GM23338 (cell line): ENCODE data around the gene DEUP1. TPM values are rescaled to one million over a fixed set of nuclear protein-coding genes. Genes with fewer than 3 reads are reported as not detected.

Experiments
- ATAC-seq: fragments of 200-7000 bp; cut with Tn5 transposase; 3 replicates; pipeline ENCODE4 v1.9.1; 2020
- DNase-seq: peaks from one replicate; pipeline ENCODE4 v3.0.0-alpha.2; 2015; ENCODE audit warnings: low spot score
- H2AFZ ChIP-seq: fragments of 200-600 bp; sonication (generic); 2 replicates; pipeline ENCODE4 v1.8.0; 2016; ENCODE audit warnings: antibody characterized with exemption, mild to moderate bottlenecking, moderate library complexity
- H3F3A ChIP-seq: fragments of 200-600 bp; sonication (generic); replicated peaks from 2 replicates; pipeline ENCODE4 v1.8.0; 2017; ENCODE audit warnings: antibody characterized with exemption, mixed run types, low read depth
- H3K27ac ChIP-seq: fragments of 200-600 bp; sonication (generic); 2 replicates; pipeline ENCODE4 v1.6.1; 2016; ENCODE audit warnings: low read depth
- H3K27me3 ChIP-seq: fragments of 200-600 bp; sonication (generic); 2 replicates; pipeline ENCODE4 v1.8.0; 2016; ENCODE audit warnings: mild to moderate bottlenecking, mixed run types, moderate library complexity; ENCODE audit not compliant: insufficient read depth
- H3K36me3 ChIP-seq: fragments of 200-600 bp; sonication (generic); 2 replicates; pipeline ENCODE4 v1.8.0; 2016; ENCODE audit warnings: mild to moderate bottlenecking; ENCODE audit not compliant: insufficient read depth
- H3K4me1 ChIP-seq: fragments of 200-600 bp; sonication (generic); 2 replicates; pipeline ENCODE4 v1.8.0; 2016; ENCODE audit warnings: mild to moderate bottlenecking, moderate library complexity; ENCODE audit not compliant: insufficient read depth
- H3K4me2 ChIP-seq: fragments of 200-600 bp; sonication (generic); 2 replicates; pipeline ENCODE4 v1.7.1; 2017; ENCODE audit warnings: mixed run types
- H3K4me3 ChIP-seq: fragments of 200-600 bp; sonication (generic); 2 replicates; pipeline ENCODE4 v1.6.1; 2016; ENCODE audit warnings: mixed run types
- H3K79me2 ChIP-seq: fragments of 200-600 bp; sonication (generic); replicated peaks from 2 replicates; pipeline ENCODE4 v1.8.0; 2017; ENCODE audit warnings: mild to moderate bottlenecking; ENCODE audit not compliant: insufficient read depth
- H3K9me2 ChIP-seq: fragments of 200-600 bp; sonication (generic); 2 replicates; pipeline ENCODE4 v1.8.0; 2017; ENCODE audit not compliant: insufficient read depth
- H4K20me1 ChIP-seq: fragments of 200-600 bp; sonication (generic); replicated peaks from 2 replicates; pipeline ENCODE4 v1.8.0; 2017; ENCODE audit warnings: mild to moderate bottlenecking; ENCODE audit not compliant: insufficient read depth
- H3K27ac Mint-ChIP-seq: 2 replicates; pipeline ENCODE4 v1.8.0; 2020; ENCODE audit warnings: inconsistent platforms, mild to moderate bottlenecking, moderate library complexity, mixed read lengths
- H3K27me3 Mint-ChIP-seq: 3 replicates; pipeline ENCODE4 v1.8.0; 2022; ENCODE audit warnings: low read depth, mild to moderate bottlenecking, moderate library complexity, mixed read lengths, inconsistent platforms; ENCODE audit not compliant: insufficient read depth, poor library complexity
- H3K36me3 Mint-ChIP-seq: 3 replicates; pipeline ENCODE4 v1.8.0; 2021; ENCODE audit warnings: low read depth, mild to moderate bottlenecking, inconsistent platforms, moderate library complexity, mixed read lengths
- H3K4me1 Mint-ChIP-seq: 3 replicates; pipeline ENCODE4 v1.8.0; 2020; ENCODE audit warnings: mild to moderate bottlenecking, inconsistent platforms, mixed read lengths
- H3K4me3 Mint-ChIP-seq: 3 replicates; pipeline ENCODE4 v1.8.0; 2021; ENCODE audit warnings: moderate library complexity, mild to moderate bottlenecking, inconsistent platforms, mixed read lengths
- H3K9me3 Mint-ChIP-seq: 3 replicates; pipeline ENCODE4 v1.8.0; 2020; ENCODE audit warnings: moderate library complexity, mild to moderate bottlenecking, inconsistent platforms, mixed read lengths
- CREB1 ChIP-seq: fragments of 250-450 bp; sonication (Bioruptor Pico); IDR thresholded peaks from 2 replicates; pipeline ENCODE4 v1.5.0; 2020; ENCODE audit warnings: low read depth, mild to moderate bottlenecking, moderate library complexity
- EZH2 ChIP-seq: fragments of 200-600 bp; sonication (generic); IDR thresholded peaks from one replicate; pipeline ENCODE4 v1.8.0; 2017; ENCODE audit warnings: antibody characterized with exemption, mild to moderate bottlenecking, low read depth; ENCODE audit not compliant: unreplicated experiment
- EZH2phosphoT487 ChIP-seq: fragments of 200-600 bp; sonication (generic); IDR thresholded peaks from one replicate; pipeline ENCODE4 v1.8.1; 2018; ENCODE audit warnings: antibody characterized with exemption; ENCODE audit not compliant: unreplicated experiment
- JUNB ChIP-seq: IDR thresholded peaks from one replicate; pipeline ENCODE4 v1.6.1; 2016; ENCODE audit warnings: antibody characterized with exemption; ENCODE audit not compliant: unreplicated experiment
- NANOG ChIP-seq: IDR thresholded peaks from 2 replicates; pipeline ENCODE4 v1.6.1; 2016; ENCODE audit warnings: antibody characterized with exemption, borderline replicate concordance
- POLR2AphosphoS5 ChIP-seq: IDR thresholded peaks from 2 replicates; pipeline ENCODE4 v1.6.1; 2016; ENCODE audit warnings: antibody characterized with exemption, low read depth
- STAT1 ChIP-seq: IDR thresholded peaks from one replicate; pipeline ENCODE4 v1.6.1; 2016; ENCODE audit warnings: antibody characterized with exemption; ENCODE audit not compliant: unreplicated experiment
- ZNF114 ChIP-seq: fragments of 250-450 bp; sonication (Bioruptor Pico); IDR thresholded peaks from 2 replicates; pipeline ENCODE4 v1.5.0; 2020; ENCODE audit warnings: mild to moderate bottlenecking, moderate library complexity
- ZNF331 ChIP-seq: fragments of 250-450 bp; sonication (Bioruptor Pico); IDR thresholded peaks from 2 replicates; pipeline ENCODE4 v1.5.0; 2020; ENCODE audit warnings: low read depth, mild to moderate bottlenecking, moderate library complexity
- polyA plus RNA-seq: library from polyadenylated mRNA; unstranded; fragments of >200 nt; fragmentation: Nextera tagmentation; extraction: Ambion mirVana; gene quantifications from 2 replicates; pipeline ENCODE4 v1.2.1, GENCODE V29; 2016
- total RNA-seq: library from RNA; depleted of rRNA; stranded (reverse); fragments of >200 nt; shearing (Covaris generic); gene quantifications from 2 replicates; pipeline ENCODE4 v1.2.3, GENCODE V29; 2014
- TF ChIP-seq, protein P1 (sequence below), 2 experiments: fragments of 200-600 bp in 1 of 2; sonication (generic) in 1 of 2; conservative IDR thresholded peaks; 2 replicates each; pipeline versions ENCODE4 v1.5.1 to v1.6.1; 2016 to 2017; ENCODE audit warnings: antibody characterized with exemption in 2 of 2, low read depth in 2 of 2, mild to moderate bottlenecking in 2 of 2, moderate library complexity in 1 of 2
- TF ChIP-seq, protein P2 (sequence below): IDR thresholded peaks from one replicate; pipeline ENCODE4 v1.6.1; 2018; ENCODE audit warnings: antibody characterized with exemption; ENCODE audit not compliant: unreplicated experiment
- TF ChIP-seq, protein P3 (sequence below): IDR thresholded peaks from 2 replicates; pipeline ENCODE4 v1.6.1; 2016; ENCODE audit warnings: antibody characterized with exemption
- TF ChIP-seq, protein P4 (sequence below): fragments of 250-450 bp; sonication (Bioruptor Pico); IDR thresholded peaks from 2 replicates; pipeline ENCODE4 v1.5.0; 2020; ENCODE audit warnings: mild to moderate bottlenecking, moderate library complexity

Gene DEUP1
- total and polyA plus RNA-seq, 2 experiments from 2014 or later = 0.63 to 1.7 TPM

DNA sequence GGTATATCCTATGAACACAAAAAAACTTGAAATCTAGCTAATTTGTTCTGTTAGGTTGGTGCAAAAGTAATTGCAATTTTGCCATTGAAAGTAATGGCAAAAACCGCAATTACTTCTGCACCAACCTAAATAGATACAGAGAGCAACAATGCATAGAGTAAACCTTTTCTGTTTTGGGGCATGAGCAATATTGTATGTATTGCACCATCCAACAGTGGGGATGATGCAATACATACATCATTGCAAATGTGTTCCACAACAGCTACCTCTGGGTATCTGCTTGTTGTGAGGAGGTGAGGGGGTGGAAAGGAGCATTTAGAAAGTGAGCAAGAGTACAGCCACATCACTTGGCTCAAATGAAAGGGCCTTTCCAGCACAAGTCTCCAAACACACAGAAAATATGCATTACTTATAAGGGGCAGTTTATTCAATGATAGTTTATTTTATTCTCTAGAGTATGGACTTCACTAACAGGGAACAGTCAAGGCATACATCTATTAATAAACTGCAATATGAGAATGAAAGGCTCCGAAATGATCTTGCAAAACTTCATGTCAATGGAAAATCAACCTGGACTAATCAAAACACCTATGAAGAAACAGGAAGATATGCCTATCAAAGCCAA lies 77.3 kb downstream of the DEUP1 start:
- no peak overlapping the region for H2AFZ ChIP-seq
- peaks cover 19% of the 10 kb centered on the region for H3K4me1 ChIP-seq
- no peaks in the 10 kb centered on the region for H3K36me3 Mint-ChIP-seq
- no peaks in the 10 kb centered on the region for H3K27me3 ChIP-seq
- no peak overlapping the region for H3K4me2 ChIP-seq
- no peaks in the 10 kb centered on the region for H3K9me2 ChIP-seq
- no peaks in the 10 kb centered on the region for H3K27me3 Mint-ChIP-seq
- TF ChIP-seq CREB1 (CRISPR knock-in tag) (no peak), EZH2phosphoT487 (no peak), NANOG (no peak), EZH2 (no peak), ZNF114 (CRISPR knock-in tag) (no peak), POLR2AphosphoS5 (no peak), JUNB (no peak), ZNF331 (CRISPR knock-in tag) (no peak), STAT1 (no peak)
- TF ChIP-seq, protein P1, sequence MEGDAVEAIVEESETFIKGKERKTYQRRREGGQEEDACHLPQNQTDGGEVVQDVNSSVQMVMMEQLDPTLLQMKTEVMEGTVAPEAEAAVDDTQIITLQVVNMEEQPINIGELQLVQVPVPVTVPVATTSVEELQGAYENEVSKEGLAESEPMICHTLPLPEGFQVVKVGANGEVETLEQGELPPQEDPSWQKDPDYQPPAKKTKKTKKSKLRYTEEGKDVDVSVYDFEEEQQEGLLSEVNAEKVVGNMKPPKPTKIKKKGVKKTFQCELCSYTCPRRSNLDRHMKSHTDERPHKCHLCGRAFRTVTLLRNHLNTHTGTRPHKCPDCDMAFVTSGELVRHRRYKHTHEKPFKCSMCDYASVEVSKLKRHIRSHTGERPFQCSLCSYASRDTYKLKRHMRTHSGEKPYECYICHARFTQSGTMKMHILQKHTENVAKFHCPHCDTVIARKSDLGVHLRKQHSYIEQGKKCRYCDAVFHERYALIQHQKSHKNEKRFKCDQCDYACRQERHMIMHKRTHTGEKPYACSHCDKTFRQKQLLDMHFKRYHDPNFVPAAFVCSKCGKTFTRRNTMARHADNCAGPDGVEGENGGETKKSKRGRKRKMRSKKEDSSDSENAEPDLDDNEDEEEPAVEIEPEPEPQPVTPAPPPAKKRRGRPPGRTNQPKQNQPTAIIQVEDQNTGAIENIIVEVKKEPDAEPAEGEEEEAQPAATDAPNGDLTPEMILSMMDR (conservative IDR thresholded peaks at IDR 0.05; ENCODE audit: low read depth in 2 of 2) = no peak
- TF ChIP-seq, protein P2, sequence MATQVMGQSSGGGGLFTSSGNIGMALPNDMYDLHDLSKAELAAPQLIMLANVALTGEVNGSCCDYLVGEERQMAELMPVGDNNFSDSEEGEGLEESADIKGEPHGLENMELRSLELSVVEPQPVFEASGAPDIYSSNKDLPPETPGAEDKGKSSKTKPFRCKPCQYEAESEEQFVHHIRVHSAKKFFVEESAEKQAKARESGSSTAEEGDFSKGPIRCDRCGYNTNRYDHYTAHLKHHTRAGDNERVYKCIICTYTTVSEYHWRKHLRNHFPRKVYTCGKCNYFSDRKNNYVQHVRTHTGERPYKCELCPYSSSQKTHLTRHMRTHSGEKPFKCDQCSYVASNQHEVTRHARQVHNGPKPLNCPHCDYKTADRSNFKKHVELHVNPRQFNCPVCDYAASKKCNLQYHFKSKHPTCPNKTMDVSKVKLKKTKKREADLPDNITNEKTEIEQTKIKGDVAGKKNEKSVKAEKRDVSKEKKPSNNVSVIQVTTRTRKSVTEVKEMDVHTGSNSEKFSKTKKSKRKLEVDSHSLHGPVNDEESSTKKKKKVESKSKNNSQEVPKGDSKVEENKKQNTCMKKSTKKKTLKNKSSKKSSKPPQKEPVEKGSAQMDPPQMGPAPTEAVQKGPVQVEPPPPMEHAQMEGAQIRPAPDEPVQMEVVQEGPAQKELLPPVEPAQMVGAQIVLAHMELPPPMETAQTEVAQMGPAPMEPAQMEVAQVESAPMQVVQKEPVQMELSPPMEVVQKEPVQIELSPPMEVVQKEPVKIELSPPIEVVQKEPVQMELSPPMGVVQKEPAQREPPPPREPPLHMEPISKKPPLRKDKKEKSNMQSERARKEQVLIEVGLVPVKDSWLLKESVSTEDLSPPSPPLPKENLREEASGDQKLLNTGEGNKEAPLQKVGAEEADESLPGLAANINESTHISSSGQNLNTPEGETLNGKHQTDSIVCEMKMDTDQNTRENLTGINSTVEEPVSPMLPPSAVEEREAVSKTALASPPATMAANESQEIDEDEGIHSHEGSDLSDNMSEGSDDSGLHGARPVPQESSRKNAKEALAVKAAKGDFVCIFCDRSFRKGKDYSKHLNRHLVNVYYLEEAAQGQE = no peak
- TF ChIP-seq, protein P3, sequence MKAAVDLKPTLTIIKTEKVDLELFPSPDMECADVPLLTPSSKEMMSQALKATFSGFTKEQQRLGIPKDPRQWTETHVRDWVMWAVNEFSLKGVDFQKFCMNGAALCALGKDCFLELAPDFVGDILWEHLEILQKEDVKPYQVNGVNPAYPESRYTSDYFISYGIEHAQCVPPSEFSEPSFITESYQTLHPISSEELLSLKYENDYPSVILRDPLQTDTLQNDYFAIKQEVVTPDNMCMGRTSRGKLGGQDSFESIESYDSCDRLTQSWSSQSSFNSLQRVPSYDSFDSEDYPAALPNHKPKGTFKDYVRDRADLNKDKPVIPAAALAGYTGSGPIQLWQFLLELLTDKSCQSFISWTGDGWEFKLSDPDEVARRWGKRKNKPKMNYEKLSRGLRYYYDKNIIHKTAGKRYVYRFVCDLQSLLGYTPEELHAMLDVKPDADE = no peak
- TF ChIP-seq, protein P4, sequence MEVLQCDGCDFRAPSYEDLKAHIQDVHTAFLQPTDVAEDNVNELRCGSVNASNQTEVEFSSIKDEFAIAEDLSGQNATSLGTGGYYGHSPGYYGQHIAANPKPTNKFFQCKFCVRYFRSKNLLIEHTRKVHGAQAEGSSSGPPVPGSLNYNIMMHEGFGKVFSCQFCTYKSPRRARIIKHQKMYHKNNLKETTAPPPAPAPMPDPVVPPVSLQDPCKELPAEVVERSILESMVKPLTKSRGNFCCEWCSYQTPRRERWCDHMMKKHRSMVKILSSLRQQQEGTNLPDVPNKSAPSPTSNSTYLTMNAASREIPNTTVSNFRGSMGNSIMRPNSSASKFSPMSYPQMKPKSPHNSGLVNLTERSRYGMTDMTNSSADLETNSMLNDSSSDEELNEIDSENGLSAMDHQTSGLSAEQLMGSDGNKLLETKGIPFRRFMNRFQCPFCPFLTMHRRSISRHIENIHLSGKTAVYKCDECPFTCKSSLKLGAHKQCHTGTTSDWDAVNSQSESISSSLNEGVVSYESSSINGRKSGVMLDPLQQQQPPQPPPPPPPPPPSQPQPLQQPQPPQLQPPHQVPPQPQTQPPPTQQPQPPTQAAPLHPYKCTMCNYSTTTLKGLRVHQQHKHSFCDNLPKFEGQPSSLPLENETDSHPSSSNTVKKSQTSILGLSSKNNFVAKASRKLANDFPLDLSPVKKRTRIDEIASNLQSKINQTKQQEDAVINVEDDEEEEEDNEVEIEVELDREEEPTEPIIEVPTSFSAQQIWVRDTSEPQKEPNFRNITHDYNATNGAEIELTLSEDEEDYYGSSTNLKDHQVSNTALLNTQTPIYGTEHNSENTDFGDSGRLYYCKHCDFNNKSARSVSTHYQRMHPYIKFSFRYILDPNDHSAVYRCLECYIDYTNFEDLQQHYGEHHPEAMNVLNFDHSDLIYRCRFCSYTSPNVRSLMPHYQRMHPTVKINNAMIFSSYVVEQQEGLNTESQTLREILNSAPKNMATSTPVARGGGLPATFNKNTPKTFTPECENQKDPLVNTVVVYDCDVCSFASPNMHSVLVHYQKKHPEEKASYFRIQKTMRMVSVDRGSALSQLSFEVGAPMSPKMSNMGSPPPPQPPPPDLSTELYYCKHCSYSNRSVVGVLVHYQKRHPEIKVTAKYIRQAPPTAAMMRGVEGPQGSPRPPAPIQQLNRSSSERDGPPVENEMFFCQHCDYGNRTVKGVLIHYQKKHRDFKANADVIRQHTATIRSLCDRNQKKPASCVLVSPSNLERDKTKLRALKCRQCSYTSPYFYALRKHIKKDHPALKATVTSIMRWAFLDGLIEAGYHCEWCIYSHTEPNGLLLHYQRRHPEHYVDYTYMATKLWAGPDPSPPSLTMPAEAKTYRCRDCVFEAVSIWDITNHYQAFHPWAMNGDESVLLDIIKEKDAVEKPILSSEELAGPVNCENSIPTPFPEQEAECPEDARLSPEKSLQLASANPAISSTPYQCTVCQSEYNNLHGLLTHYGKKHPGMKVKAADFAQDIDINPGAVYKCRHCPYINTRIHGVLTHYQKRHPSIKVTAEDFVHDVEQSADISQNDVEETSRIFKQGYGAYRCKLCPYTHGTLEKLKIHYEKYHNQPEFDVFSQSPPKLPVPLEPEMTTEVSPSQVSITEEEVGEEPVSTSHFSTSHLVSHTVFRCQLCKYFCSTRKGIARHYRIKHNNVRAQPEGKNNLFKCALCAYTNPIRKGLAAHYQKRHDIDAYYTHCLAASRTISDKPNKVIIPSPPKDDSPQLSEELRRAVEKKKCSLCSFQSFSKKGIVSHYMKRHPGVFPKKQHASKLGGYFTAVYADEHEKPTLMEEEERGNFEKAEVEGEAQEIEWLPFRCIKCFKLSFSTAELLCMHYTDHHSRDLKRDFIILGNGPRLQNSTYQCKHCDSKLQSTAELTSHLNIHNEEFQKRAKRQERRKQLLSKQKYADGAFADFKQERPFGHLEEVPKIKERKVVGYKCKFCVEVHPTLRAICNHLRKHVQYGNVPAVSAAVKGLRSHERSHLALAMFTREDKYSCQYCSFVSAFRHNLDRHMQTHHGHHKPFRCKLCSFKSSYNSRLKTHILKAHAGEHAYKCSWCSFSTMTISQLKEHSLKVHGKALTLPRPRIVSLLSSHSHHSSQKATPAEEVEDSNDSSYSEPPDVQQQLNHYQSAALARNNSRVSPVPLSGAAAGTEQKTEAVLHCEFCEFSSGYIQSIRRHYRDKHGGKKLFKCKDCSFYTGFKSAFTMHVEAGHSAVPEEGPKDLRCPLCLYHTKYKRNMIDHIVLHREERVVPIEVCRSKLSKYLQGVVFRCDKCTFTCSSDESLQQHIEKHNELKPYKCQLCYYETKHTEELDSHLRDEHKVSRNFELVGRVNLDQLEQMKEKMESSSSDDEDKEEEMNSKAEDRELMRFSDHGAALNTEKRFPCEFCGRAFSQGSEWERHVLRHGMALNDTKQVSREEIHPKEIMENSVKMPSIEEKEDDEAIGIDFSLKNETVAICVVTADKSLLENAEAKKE (CRISPR knock-in tag) = no peak
- H3K9me3 Mint-ChIP-seq = no peaks in the 10 kb centered on the region
- no peaks in the 10 kb centered on the region for H3K79me2 ChIP-seq
- no peak overlapping the region for H3K4me3 ChIP-seq
- no peak overlapping the region for H3K27ac Mint-ChIP-seq
- H3K36me3 ChIP-seq = no peaks in the 10 kb centered on the region
- H4K20me1 ChIP-seq = no peaks in the 10 kb centered on the region
- H3K27ac ChIP-seq = no peak overlapping the region
- no peaks in the 10 kb centered on the region for H3F3A ChIP-seq
- no peak overlapping the region for H3K4me3 Mint-ChIP-seq
- ATAC-seq (no peak), DNase-seq (no peak)
- H3K4me1 Mint-ChIP-seq = peaks cover 24% of the 10 kb centered on the region
